GM18519 (cell line): ENCODE results near the gene SLC39A7.

ENCODE experiments used
- ATAC-seq: cut with Tn5 transposase; IDR thresholded peaks from one replicate; pipeline ENCODE4 v1.9.1; 2021; ENCODE audit warnings: mild to moderate bottlenecking, moderate library complexity; ENCODE audit not compliant: unreplicated experiment, low FRiP score

Gene SLC39A7, protein sequence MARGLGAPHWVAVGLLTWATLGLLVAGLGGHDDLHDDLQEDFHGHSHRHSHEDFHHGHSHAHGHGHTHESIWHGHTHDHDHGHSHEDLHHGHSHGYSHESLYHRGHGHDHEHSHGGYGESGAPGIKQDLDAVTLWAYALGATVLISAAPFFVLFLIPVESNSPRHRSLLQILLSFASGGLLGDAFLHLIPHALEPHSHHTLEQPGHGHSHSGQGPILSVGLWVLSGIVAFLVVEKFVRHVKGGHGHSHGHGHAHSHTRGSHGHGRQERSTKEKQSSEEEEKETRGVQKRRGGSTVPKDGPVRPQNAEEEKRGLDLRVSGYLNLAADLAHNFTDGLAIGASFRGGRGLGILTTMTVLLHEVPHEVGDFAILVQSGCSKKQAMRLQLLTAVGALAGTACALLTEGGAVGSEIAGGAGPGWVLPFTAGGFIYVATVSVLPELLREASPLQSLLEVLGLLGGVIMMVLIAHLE

DNA sequence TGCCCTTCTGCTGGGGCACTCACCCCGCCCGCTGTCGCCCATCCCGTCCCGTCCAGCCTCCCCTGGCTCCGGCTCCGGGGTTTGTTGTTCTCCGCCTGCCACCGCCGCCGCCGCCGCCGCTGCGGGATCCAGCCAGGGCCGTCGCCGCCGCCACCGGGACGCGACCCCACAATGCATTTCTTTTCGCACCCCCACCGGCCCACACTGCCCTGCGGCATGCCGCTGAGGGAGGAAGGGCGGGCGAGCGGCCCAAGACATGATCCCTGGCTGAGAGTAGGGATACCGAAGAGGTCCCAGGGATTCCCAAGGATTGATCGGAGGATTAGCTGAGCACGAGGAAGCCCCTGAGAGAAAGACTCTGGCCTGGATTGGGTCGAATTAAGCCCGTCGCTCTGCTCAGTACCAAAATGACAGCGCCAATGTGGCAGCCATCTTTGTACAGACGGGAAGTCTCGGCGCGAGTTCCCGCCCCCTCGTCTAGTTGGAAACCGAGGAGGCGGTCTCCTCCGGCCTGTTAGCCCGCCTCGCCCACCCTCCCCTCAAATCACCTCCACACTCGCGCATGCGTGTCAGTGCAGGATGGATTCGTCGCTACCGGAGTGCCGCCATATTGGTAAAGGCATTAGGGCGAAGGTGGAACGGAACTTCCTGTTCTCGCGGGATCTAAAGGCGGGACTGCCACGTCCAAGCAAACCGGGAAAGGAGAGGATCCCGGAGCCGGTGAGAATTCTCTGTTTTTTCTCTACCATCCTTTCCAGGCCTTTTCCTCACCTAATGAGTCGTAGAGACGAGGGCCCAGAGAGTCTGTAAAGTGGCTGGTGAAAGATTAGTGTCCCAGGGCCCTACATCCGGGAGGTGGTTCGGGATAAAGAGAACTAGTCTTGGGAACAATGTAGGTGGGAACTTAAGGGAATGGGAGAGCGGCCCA is at the start of gene SLC39A7, which contains the start of gene RXRB:
SLC39A7 (plus strand) TSS at position 649 of the 928 bp plus-strand sequence. CDS start 379 bp downstream, outside the sequence.
RXRB (minus strand) TSS at position 447 of the 928 bp plus-strand sequence; CDS start at position 258, 189 bp downstream.
- ATAC-seq, result no peak

DNA sequence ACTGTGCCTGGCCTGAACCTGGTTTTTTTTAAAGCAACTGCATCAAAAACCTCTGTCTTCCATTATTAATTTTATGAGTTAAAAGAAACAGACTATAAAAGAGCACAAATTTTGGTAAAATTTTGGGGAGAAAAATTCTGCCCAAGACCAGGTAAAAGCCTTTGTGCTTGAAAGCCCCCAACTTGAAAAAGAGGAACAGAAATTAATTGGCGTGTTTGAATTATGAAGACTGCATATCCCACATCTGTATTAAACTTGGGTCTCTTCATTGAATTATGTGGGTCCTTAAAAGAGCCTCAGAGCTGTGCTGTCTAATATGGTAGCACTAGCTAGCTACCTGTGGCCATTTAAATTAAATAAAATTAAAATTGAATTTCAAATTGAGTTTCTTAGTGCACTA is 49.6 kb upstream of the SLC39A7 start:
- no peak for ATAC-seq

DNA sequence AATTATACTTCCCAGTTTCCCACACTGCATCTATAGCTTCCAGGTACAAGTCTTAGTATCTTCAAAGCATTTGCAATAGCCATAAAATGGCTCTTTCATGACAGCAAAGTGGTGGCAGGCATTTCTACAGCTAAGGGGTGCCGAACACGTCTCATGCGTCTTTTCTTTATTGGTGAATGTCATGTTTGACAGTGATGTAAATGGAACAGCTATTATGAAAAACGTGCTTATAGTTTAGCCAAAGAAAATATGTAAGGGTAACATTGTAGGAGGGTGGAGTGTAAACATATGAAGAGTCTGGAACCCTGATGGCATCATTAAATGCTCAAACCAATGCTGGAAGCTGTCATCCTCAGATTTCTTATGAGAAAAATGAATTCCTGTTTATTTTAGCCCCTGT is 46.3 kb upstream of the SLC39A7 start:
- ATAC-seq, result no peak

DNA sequence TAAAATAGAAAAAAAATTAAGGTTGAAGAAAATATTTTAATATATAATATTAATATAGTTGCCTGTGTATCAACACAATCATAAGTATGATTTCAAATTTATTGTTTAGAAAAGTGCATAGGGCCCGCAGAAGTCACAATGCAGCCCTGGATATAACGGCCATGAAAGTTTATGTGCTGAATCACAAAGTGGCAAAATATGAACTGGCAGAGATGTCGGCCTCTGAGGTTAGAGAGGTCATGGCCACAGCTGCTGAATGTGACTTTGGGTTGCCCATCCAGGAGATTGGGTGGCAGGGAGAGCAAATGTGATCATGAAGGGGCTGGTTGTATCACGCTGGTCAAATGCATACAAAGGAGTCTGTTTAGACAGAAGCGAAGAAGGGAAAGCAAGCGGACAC is 44.1 kb upstream of the SLC39A7 start:
- ATAC-seq, result no peak

DNA sequence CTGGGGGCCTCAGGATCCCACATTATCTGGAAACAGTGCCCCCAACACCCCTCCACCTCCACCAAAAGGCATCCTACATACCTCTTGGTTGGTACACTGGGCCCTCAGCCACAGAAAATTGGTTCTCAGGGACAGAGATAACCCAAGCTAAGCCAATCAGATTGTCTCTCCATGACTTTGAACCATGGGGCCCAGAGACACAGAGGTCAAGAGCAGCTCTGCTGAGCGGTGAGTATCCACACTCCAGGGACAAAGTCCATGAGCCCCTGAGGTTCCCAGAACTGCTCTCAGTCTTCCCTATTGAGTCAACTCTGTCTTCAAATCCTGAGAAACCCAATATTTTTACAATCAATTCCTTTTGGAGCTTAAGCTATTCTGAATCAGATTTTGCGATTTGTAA is 43.7 kb upstream of the SLC39A7 start:
- no peak for ATAC-seq

DNA sequence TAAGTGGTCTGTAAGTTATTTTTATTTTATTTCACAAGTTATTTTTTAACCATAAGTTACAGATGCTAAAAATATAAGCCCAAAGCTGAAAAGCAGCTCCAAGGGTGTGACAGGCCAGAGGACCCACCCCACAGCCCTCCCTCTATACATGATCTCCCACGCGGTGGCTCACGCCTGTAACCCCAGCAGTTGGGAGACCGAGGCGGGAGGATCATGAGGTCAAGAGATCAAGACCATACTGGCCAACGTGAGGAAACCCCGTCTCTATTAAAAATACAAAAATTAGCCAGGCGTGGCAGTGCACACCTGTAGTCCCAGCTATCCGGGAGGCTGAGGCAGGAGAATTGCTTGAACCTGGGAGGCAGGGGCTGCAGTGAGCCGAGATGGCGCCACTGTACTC is 40.6 kb upstream of the SLC39A7 start:
- ATAC-seq, result no peak

DNA sequence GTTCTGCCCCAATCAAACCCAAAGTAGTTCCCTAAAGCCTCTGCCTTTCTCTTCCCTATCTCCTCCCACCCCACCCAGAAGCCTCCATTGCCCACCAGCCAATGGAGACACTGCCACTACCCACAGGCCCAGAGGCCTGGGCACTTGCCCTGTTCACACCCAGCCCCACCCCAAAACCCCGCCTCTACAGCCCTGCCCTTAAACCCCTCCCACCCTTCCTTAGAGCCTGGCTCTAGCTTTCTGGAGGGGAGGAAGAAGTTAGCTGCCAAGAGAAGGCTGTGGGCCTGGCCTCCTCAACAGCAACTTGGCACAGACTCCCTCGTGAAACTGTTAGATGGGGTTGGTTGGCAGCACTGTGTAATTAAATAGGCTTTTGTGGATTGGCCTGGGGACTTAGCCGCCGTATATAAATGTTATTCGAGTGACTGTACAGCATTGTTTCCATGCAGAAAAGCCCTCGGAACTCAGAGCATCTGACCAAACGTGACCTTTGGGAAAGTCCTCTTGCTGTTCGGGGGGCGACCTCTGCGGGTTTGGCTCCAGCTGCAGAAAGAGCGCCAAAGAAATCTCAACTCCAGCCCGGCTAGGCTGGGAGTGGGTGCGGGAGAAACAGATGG is 39.8 kb upstream of the SLC39A7 start:
- no peak for ATAC-seq

DNA sequence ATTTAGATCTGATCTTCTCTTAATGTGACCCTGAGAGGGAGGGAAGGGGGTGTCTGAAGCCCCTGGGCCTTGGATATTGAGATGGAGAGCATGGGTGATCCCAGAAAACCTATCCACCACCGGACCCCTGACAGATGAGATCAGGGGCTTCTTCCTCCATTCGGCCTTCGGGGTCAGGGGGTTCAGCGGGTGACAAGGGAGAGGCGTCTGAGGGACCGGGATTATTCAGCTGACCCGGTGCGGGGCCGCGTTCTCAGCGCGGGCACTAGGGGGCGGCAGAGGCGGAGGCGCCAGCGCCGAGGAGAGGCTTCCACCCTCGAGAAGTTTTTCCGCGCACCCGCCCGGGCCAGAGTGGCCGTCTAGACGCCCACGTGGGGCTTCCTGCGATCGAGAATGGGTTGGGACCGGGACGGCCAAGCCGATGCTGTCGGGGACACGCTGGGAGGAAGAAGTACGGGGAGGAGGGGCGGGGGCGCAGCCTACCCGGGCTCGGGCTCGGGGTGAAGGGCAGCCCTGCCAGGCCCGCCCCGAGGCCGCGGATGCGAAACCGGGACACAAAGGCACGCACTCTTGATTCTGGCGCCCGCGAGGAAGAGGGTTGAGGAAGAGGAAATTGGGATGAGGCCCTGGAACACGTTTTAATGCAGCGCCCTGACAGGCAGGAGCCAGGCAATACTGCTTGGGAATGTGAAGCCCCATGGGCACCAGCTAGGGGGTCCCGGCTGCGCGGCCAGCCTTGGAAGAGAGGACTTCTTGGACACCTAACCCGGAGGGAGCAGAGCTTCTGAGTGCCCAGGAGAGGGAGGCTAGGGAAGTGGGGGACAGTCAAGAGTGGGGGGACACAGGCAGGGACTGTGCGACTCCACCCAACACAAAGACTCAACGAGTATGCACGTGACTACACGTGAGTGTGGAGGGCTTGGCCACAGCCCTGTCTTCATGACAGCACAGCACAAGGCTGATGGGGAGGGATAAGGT is 39.0 kb upstream of the SLC39A7 start:
- ATAC-seq, result no peak

DNA sequence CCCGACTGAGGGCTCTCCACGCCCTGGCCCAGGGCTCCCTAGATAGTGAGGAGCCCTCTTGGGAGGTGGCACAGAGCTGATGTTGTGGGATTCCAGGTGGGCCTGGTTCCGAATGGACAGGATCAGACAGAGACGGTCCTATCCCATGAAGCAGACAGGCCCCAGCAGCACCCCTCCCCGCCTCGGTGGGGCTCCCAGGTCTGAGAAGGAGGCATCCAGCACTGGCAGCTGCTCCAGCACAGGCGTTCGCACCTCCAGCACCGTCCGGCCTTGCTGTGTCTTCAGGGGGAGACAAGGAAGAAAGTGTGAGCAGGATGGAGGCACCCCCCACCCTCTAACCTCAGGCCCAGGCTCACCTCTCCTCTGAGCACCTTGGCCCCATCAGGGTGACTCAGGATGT is 37.1 kb upstream of the SLC39A7 start:
- ATAC-seq, result no peak

DNA sequence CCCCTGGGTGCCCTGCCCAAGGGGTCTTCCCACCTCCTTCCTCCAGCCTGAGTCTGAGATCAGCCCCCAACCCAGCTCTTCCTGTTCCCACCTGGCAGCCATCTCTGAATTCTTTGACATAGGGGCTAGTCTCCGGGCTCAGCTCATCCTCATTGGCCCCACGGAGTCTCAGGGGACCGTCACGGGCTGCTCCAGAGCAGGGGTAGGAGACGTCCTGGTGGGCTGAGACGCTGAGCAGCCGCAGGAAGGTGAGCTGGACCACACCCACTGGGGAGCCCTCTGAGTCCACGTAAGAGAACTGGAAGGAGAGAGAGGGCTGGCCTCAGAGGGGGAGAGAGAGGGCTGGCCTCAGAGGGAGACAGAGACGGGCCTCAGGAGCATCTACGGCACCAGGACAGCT is 36.5 kb upstream of the SLC39A7 start:
- ATAC-seq, result no peak

DNA sequence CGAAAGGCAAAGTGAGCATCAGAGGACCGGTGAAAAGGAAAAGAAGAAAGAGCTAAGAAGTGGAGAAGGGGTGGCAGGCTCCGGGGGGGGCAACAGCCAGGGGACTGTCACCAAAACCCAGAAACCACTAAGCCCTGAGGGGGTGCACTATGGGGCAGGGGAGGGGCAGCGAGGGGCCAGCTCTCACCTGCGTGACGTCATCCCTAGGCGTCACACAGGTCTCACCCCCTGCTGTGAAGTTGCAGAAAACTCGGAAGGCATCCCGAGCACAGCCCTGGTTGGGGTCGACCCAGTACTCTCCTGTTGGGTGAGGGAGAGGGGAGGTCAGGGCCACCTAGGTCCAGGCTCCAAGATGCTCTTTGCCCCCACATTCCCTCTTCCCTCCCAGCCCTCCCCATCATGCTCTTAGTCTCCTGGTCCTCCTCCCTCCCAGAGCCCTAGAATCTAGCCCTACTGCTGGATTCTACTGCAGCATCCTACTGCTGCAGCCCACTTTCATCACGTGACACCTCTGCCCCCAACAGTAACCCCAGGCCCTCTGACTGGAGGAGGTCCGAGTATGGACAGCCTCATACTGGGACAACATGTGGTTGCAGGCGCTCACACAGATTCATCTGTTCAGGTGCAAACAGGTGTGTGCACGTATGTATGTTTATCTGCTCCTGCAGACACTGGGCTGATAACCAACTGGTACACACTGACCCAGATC is 35.8 kb upstream of the SLC39A7 start:
- ATAC-seq, result no peak

DNA sequence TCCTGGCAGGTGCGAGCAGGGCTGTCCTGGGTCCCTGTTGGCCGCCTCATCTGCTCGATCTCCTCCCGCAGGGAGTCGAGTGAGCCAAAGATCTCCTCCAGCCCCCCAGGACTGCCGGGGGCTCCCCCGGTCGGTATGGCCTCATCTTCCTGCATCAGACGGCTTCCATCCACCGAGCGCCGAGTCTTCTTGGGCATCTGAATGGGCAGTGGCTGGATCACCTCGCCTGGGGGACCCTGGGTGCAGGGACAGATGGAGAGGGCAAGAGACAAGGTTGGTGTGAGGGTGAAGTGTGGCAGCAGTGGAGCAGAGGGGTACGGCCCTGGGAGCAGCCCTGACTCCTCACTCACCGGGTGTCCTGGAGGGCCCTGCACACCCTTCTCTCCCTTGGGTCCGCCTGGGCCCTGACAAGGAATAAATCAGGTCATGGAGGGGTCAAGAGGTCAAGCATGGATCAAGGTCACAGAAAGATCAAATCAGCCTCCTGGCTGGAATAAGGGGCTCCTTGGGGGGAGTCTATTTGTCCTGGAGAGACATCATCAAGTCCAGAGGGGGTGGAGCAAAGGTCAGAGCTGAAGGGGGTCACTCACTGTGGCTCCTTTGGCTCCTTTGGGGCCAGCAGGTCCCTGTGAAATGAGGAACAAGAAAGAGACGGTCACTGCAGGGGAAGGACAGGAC is 34.9 kb upstream of the SLC39A7 start:
- no peak for ATAC-seq

DNA sequence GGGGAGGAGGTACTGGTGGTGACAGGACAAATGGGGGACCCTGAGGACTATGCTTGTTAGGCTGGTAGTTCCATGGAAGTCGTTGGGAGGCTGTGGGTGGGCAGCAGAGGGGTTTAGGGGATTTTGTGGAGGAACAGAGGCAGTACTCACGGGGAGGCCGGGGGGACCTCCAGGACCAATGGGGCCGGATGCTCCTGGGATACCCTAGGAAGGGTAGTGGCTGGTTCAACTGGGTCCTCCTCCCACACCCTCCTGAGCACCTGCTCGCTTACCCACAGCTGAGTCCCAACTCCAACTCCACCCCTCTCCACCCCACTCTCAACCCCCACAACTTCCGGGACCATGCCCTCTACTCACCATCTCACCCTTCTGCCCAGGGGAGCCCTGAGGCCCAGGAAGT is 34.3 kb upstream of the SLC39A7 start:
- no peak for ATAC-seq

DNA sequence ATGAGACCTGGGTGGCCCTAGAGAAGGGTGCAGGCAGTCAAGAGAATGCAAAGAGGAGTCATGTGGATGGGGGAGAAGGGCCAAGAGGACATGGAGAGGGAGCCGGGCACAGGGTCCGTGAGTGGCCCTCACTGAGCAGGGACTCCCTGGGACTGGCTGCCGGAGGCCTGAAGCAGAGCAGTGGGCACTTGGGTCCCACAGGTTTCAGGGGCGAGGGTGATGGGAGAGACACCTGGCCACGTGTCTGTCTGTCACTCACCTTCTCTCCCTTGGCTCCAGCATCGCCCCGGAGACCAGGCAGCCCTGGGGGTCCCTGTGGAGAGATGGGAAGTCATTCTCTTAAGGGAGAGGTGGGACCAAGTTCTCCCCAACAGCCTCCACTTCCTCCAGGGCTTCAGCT is 33.9 kb upstream of the SLC39A7 start:
- ATAC-seq, result no peak

DNA sequence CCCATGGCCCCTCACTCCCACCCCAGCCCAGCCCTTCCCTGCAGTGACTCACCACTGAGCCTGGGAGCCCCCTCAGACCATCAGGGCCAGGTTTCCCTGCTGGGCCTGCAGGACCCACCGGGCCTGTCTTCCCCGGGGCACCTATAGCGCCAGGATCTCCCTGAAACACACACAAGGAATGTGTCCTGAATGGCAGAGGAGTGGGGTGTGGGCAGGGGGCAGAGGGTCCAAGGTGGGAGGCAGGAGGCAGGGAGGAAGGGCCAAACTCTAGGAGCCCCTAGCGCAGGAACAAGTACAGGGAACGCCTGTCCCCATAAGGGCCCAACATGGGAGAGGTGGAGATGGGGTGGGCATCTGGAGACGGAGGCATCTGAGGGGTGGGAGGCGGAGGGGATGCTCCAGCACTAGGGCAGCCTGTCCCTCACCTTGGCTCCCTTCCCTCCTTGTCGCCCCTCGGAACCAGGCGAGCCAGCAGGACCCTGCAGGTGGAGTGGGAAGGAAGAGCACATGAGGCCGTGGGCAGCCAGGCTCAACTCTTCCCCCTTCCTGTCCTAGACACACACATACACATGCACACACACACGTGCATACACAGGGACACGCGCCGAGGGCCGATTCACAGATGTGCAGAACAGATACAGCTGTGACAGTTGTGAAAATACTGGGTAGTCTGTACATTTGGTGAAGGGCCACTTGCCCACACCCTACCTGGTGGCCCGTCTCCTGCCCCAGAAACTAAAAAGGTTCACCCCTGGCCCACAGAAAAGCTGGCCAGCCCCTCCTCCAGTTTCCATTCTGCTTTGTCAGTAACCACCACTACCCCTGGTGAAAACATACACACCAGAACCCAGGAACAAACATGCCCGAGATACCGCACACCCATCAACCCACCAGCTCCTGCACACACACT is 33.0 kb upstream of the SLC39A7 start:
- ATAC-seq, result no peak

DNA sequence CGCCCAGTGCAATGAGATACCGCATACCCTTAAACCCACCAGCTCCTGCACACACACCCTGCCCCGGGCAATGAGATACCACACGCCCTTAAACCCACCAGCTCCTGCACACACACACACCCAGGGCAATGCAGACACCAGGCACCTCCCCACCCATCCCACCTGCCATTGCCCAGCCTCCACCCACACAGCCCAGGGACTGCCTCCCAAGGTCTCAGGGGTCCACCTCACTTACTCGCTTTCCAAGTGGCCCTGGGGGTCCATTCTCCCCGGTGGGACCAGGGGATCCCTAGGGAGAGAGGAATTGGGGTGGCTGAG is 32.4 kb upstream of the SLC39A7 start:
- ATAC-seq, result no peak

DNA sequence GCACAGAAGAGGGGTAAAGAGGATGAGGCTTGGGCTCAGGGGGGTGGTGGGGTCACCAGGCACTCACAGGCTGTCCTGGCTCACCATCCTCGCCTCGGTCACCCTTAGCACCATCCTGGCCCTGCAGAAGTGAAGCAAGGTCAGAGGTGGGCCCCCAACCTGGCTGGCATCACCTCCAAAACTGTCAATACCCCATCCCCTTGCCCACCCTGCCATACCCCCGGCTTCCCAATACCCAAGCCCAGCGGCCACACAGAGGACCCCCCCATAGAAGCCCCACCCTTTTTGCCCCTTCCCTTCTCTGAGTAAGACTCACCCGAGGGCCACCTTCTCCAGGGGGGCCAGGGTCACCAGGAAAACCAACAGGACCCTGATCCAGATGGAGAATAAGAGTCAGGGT is 32.0 kb upstream of the SLC39A7 start:
- no peak for ATAC-seq
